B cell (primary cell): ENCODE measurements around the gene C17orf100. TPM values are rescaled to one million over a fixed set of nuclear protein-coding genes. Genes with fewer than 3 reads are reported as not detected.

ENCODE experiments used
- ATAC-seq: fragments of 200-7000 bp; cut with Tn5 transposase; one replicate; pipeline ENCODE4 v1.10.0; 2021; ENCODE audit warnings: low read depth, mild to moderate bottlenecking, moderate number of reproducible peaks, moderate library complexity
- CTCF ChIA-PET: fragments of 350-600 bp; sonication (Branson Sonifier 250); formaldehyde crosslinking; loops from one replicate; lab custom pipeline; 2021; ENCODE audit warnings: antibody characterized with exemption, inconsistent platforms; lab: Charles Lee
- POLR2A ChIA-PET: fragments of 350-600 bp; sonication (Branson Sonifier 250); formaldehyde crosslinking; loops from one replicate; lab custom pipeline; 2021; ENCODE audit warnings: antibody characterized with exemption; lab: Charles Lee
- DNase-seq: peaks from one replicate; pipeline ENCODE4 v3.0.0; 2013
- H2AFZ ChIP-seq: 2 replicates; pipeline ENCODE4 v1.6.1; 2012; ENCODE audit warnings: mild to moderate bottlenecking, low read depth, low read length; ENCODE audit not compliant: insufficient read depth, poor library complexity, severe bottlenecking
- H3K27ac ChIP-seq, 2 donors: 1 replicate in 1 of 2; 2 replicates in 1 of 2; pipeline ENCODE4 v1.5.1; 2012 to 2013; ENCODE audit warnings: low read length in 2 of 2, mild to moderate bottlenecking in 2 of 2, moderate library complexity in 1 of 2
- H3K27me3 ChIP-seq, 4 experiments: fragments of 200-600 bp in 1 of 4; sonication (generic) in 1 of 4; replicated peaks in 1 of 4; 1 replicate in 2 of 4; 2 replicates in 2 of 4; pipeline versions ENCODE4 v1.6.1 to v1.7.0; 2013 to 2016; ENCODE audit warnings: low read length in 3 of 4, mild to moderate bottlenecking in 2 of 4, mixed read lengths in 1 of 4, moderate library complexity in 1 of 4; ENCODE audit not compliant: insufficient read depth in 4 of 4, control insufficient read depth in 3 of 4; ENCODE audit errors: control extremely low read depth in 1 of 4
- H3K36me3 ChIP-seq, 2 experiments: replicated peaks in 1 of 2; 1 replicate in 1 of 2; 2 replicates in 1 of 2; pipeline versions ENCODE4 v1.6.1 to v1.7.1; 2013; ENCODE audit warnings: low read length in 1 of 2; ENCODE audit not compliant: insufficient read depth in 2 of 2, control insufficient read depth in 1 of 2; ENCODE audit errors: control extremely low read depth in 1 of 2, extremely low read depth in 1 of 2
- H3K4me1 ChIP-seq, 2 donors: fragments of 200-600 bp in 1 of 2; sonication (generic) in 1 of 2; 1 replicate in 1 of 2; 2 replicates in 1 of 2; pipeline versions ENCODE4 v1.5.1 to v1.6.1; 2013 to 2017; ENCODE audit warnings: low read length in 2 of 2; ENCODE audit not compliant: control insufficient read depth in 2 of 2, insufficient read depth in 2 of 2
- H3K4me2 ChIP-seq: replicated peaks from 2 replicates; pipeline ENCODE3; 2012; ENCODE audit warnings: mild to moderate bottlenecking, low read depth, low read length; ENCODE audit not compliant: poor library complexity, severe bottlenecking
- H3K4me3 ChIP-seq, 5 experiments: fragments of 200-600 bp in 1 of 5; sonication (generic) in 1 of 5; 1 replicate in 3 of 5; 2 replicates in 2 of 5; pipeline versions ENCODE4 v1.5.1 to v1.7.0; 2011 to 2016; ENCODE audit warnings: low read length in 4 of 5, mild to moderate bottlenecking in 4 of 5, low read depth in 2 of 5, control low read depth in 1 of 5, moderate library complexity in 1 of 5; ENCODE audit not compliant: insufficient read depth in 1 of 5; ENCODE audit errors: control extremely low read depth in 1 of 5, extremely low read depth in 1 of 5
- H3K79me2 ChIP-seq: fragments of 200-600 bp; sonication (generic); one replicate; pipeline ENCODE4 v1.6.0; 2016; ENCODE audit warnings: low read length; ENCODE audit not compliant: control insufficient read depth, insufficient read depth
- H3K9ac ChIP-seq: fragments of 200-600 bp; sonication (generic); 2 replicates; pipeline ENCODE4 v1.6.1; 2017; ENCODE audit warnings: mild to moderate bottlenecking, low read length, moderate library complexity
- H3K9me3 ChIP-seq, 3 donors: one replicate each; pipeline versions ENCODE4 v1.6.1 to v1.7.1; 2013; ENCODE audit warnings: low read length in 2 of 3; ENCODE audit not compliant: control insufficient read depth in 2 of 3, insufficient read depth in 1 of 3; ENCODE audit errors: control extremely low read depth in 1 of 3
- H4K20me1 ChIP-seq: 2 replicates; pipeline ENCODE4 v1.6.0; 2012; ENCODE audit warnings: mild to moderate bottlenecking, low read length; ENCODE audit not compliant: insufficient read depth, control insufficient read depth, poor library complexity, severe bottlenecking
- H3K27ac Mint-ChIP-seq: one replicate; pipeline ENCODE4 v1.8.0; 2021; ENCODE audit warnings: mixed read lengths
- H3K27me3 Mint-ChIP-seq: one replicate; pipeline ENCODE4 v1.8.0; 2021; ENCODE audit warnings: mixed read lengths
- H3K4me1 Mint-ChIP-seq: one replicate; pipeline ENCODE4 v1.8.0; 2021; ENCODE audit warnings: mixed read lengths
- H3K4me3 Mint-ChIP-seq: one replicate; pipeline ENCODE4 v1.8.0; 2021; ENCODE audit warnings: mixed read lengths
- H3K9me3 Mint-ChIP-seq: one replicate; pipeline ENCODE4 v1.8.0; 2022; ENCODE audit warnings: mixed read lengths; ENCODE audit not compliant: insufficient read depth
- EZH2 ChIP-seq: IDR thresholded peaks from 2 replicates; pipeline ENCODE4 v1.6.1; 2012; ENCODE audit warnings: borderline replicate concordance, low read depth, mild to moderate bottlenecking, moderate library complexity, low read length; ENCODE audit not compliant: insufficient read depth, poor library complexity, severe bottlenecking
- WGBS: methylation state at CpG from one replicate; pipeline ENCODE4 v1.1.5; 2013; ENCODE audit warnings: missing lambda C conversion rate; ENCODE audit not compliant: insufficient coverage; 5-methylcytosine and 5-hydroxymethylcytosine counted together
- intact Hi-C: fragments of 100-400 bp; cut with micrococcal nuclease; formaldehyde crosslinking; loops from one replicate; pipeline ENCODE4 v1.10.0; 2022
- polyA plus RNA-seq: library from polyadenylated mRNA; depleted of rRNA; stranded (reverse); fragments of >200 nt; gene quantifications from 2 replicates; pipeline ENCODE4 v1.2.3, GENCODE V29; 2012
- total RNA-seq, 2 donors: library from RNA; stranded (reverse); fragments of 120-200 nt in 1 of 2; gene quantifications; 1 replicate in 1 of 2; 2 replicates in 1 of 2; pipeline versions ENCODE4 v1.2.3 to v1.2.4, GENCODE V29; 2013 to 2022
- TF ChIP-seq, protein P1 (sequence below): fragments of 200-600 bp; IDR thresholded peaks from one replicate; pipeline ENCODE4 v1.8.0; 2022; ENCODE audit warnings: antibody characterized with exemption, mild to moderate bottlenecking

Gene C17orf100
- total and polyA plus RNA-seq, 2 donors (not counting 1 experiment from before 2014, with no cell fraction given): 3.7 to 11.6 TPM

DNA sequence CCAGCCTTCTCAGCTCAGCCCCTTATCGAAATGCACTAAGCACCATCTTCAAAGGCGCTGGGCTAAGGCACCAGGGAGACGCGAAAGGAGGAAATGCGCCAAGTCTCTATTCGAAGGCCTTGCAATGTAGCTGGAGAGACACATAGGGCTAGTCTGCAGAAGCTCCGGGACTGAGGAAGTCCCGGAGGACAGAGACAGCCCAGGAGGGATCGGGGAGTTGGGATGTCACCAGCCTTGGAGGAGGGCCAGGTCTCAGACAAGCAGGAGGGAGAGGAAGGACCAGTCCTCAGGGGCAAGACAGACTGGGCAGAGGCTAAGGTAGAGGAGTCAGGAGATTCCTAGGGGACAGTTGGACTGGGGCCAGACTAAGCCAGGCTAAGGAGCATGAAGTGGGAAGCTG lies 8.5 kb downstream of the C17orf100 start:
- WGBS: 76% methylated on average over 9 of the region's 9 CpGs
- ATAC-seq (no peak), DNase-seq (no peak)
- Histone ChIP-seq H2AFZ (peak overlapping the region; percentile 27), H3K9ac (peak overlapping the region; percentile 43), H3K27ac (peak overlapping the region; percentile 31 to 76), H3K27me3 (no peaks in the 10 kb centered on the region), H3K9me3 (peaks cover 0 to 5% (median 0%) of the 10 kb centered on the region in 3 donors), H4K20me1 (no peaks in the 10 kb centered on the region), H3K79me2 (peaks cover 23% of the 10 kb centered on the region), H3K36me3 (peaks cover 0 to 7% of the 10 kb centered on the region in 2 experiments), H3K4me2 (peak overlapping the region; percentile 78), H3K4me3 (peak overlapping the region in 1 of 5 experiments; percentile 54), H3K4me1 (peaks cover 41 to 65% of the 10 kb centered on the region in 2 donors)
- Mint-ChIP-seq H3K4me3 (peak overlapping the region; percentile 73), H3K27ac (peak overlapping the region; percentile 84), H3K4me1 (peaks cover 63% of the 10 kb centered on the region), H3K9me3 (no peaks in the 10 kb centered on the region), H3K27me3 (no peaks in the 10 kb centered on the region)
- CTCF ChIA-PET: interaction anchor here (0.8 to 2.0 kb wide), 5 partner anchors 9 to 236 kb away, joined by 3 to 7 read pairs (median 5); partner anchors contain the start of genes C17orf100 and MED31
- TF ChIP-seq, protein P1, sequence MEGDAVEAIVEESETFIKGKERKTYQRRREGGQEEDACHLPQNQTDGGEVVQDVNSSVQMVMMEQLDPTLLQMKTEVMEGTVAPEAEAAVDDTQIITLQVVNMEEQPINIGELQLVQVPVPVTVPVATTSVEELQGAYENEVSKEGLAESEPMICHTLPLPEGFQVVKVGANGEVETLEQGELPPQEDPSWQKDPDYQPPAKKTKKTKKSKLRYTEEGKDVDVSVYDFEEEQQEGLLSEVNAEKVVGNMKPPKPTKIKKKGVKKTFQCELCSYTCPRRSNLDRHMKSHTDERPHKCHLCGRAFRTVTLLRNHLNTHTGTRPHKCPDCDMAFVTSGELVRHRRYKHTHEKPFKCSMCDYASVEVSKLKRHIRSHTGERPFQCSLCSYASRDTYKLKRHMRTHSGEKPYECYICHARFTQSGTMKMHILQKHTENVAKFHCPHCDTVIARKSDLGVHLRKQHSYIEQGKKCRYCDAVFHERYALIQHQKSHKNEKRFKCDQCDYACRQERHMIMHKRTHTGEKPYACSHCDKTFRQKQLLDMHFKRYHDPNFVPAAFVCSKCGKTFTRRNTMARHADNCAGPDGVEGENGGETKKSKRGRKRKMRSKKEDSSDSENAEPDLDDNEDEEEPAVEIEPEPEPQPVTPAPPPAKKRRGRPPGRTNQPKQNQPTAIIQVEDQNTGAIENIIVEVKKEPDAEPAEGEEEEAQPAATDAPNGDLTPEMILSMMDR: no peak
- no peak for TF ChIP-seq EZH2
- intact Hi-C loops: no loop called here
- POLR2A ChIA-PET: interaction anchor here (3.3 kb wide), 1 partner anchor 10 kb away, joined by 17 read pairs; the partner anchor contains the start of genes C17orf100 and MED31

DNA sequence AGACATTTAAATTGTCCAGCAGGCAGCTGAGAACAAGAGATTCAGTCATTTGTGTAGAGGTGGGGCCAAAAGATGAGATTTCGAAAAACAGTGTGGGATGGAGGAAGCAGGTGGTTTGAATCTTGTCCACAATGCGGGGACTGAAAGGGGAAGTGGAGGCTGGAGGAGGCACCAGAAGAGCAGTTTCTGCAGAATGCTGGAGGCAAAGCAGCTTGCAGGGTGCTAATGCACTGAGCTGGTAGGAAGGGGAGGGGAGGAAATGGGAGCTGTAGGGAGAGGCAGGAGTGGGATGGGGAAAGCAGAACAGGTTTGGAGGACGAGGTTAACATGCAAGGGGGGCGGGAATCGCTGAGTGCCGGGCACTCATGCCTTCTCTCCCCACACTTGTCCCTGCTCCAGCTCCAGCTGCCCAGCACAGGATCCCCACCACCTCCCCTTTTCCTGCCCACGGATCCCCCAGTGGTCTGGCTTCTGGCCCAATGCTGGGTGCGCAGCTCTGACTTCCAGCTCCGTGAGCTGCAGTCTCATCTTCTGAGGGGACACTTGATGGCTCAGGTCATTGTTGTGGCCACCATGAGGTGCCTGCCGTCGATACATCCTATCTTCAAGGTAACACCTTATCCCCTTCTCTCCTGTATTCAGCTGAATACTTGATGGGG lies 9.4 kb downstream of the C17orf100 start:
- Mint-ChIP-seq H3K27me3 (no peaks in the 10 kb centered on the region), H3K9me3 (no peaks in the 10 kb centered on the region), H3K4me3 (peak overlapping the region; percentile 73), H3K4me1 (peaks cover 58% of the 10 kb centered on the region), H3K27ac (peak overlapping the region; percentile 84)
- peaks cover 41 to 61% of the 10 kb centered on the region in 2 donors for H3K4me1 ChIP-seq
- peak overlapping the region; percentile 43 for H3K9ac ChIP-seq
- ChIA-PET CTCF (interaction anchor here (0.9 to 2.0 kb wide), 4 partner anchors 9 to 1072 kb away, joined by 3 to 7 read pairs (median 6); partner anchors contain the start of genes C17orf100 and MED31), POLR2A (interaction anchor here (0.9 to 3.3 kb wide), 2 partner anchors 10 to 21 kb away, joined by 3 to 17 read pairs; partner anchors contain the start of genes C17orf100, KIAA0753, MED31 and TXNDC17)
- peak overlapping the region in 4 of 5 experiments; percentile 18 to 54 (median 40) for H3K4me3 ChIP-seq
- intact Hi-C loops: no loop called here
- peak overlapping the region; percentile 31 to 76 for H3K27ac ChIP-seq
- peaks cover 0 to 9% of the 10 kb centered on the region in 2 experiments for H3K36me3 ChIP-seq
- no peaks in the 10 kb centered on the region for H3K27me3 ChIP-seq
- WGBS: 0% methylated on average over 8 of the region's 11 CpGs
- H3K9me3 ChIP-seq: peaks cover 0 to 4% (median 0%) of the 10 kb centered on the region in 3 donors
- no peaks in the 10 kb centered on the region for H4K20me1 ChIP-seq
- peak overlapping the region; percentile 78 for H3K4me2 ChIP-seq
- peaks cover 29% of the 10 kb centered on the region for H3K79me2 ChIP-seq
- ATAC-seq (peak; percentile 70), DNase-seq (peak; percentile 78)
- no peak for TF ChIP-seq EZH2
- TF ChIP-seq, protein P1: no peak
- peak overlapping the region; percentile 27 for H2AFZ ChIP-seq
